NCI-H187 (cell line): ENCODE results near the gene IGSF9.
"Not testable (repeated sequence)": the region's sequence is repeated elsewhere in the genome, so short reads cannot be mapped to it uniquely, and the experiment has no call there.

ENCODE experiments used
- DNase-seq, 2 experiments: peaks; one replicate each; lab custom pipeline; 2025; lab: John Stamatoyannopoulos, UW

IGSF9 gene

DNA sequence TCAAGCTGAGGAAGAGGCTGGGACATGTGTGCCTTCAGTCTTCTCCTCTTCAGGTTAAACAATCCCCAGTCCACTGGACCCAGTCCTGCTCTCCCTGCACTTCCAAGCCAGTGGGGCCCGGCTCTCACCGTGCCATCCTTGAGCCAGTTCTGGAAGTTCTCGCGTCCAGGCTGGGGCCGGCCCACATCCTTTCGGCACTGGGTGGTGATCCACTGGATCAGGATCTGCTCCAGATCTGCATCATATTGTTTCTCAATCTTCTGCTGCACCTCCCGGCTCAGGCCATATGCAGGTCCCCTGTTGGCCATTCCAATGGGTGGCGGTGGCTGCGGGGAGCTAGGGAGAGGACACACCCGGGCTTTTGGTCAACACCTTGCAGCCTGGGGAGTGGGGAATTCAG lies 25.2 kb downstream of the IGSF9 start:
- no peak for DNase-seq

DNA sequence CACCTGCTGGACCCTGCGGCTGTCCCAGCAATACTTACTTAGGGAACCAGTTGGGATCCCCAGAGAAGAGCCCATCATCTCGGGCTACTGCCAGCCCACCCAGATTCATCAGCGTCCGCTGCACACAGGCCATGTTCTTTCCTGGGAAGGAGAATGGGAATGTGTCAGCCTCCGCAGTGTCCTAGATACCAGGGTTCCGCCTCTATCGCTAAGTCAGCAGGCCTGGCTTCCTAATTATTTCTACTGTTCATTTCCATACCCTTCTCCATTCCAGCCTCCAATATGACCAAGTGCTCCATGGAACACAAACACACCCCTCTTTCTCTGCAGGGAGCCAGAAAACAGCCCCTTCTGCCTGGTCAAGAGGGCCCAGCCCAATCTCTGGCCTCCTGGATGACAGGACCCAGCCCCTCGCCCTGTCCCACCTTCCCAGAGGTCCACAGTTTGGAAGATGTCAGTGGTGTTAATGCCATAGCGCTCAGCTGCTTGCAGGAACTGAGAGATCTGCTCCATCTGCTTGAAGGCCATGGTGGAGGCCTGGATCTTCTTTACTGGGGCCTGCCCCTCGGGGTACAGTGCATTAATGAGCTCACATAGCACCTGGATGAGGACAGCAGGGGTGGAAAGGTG lies 26.1 kb downstream of the IGSF9 start:
- DNase-seq: no peak

DNA sequence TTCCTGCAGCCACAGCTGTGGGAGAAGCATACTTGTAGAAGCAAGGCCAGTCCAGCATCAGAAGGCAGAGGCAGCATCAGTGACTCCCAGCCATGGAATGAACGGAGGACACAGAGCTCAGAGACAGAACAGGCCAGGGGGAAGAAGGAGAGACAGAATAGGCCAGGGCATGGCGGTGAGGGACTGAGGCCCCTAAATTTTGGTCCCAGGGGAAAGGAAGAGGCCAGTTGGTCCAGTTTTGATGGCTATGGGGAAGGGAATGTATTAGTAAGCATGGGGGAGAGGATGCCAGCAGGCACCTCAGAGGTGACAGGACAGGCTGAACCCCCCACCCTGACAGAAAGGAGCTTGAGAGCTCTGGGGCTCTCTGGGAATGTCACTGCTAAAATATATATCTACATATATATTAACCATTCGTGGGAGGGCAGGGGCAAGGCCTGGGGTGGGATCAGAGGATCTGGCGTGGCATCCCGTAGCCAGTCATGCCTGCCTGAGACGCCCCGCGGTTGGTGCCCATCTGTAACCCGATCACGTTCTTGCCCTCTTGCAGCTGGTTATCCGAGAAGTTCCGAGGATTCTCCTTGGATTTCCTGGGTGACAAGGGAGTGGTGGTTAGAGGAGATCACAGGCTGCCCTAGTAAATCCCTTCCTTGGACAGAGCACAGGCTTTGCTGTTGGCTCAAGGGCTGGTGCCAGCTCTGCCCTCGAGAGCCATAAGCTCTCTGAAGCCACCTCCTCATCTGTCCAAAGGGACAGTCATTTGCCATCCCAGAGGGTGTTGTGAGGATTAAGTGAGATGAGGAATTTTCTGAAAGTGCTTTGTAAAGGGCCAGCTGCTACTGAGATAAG lies 26.8 kb downstream of the IGSF9 start:
- DNase-seq: no peak

DNA sequence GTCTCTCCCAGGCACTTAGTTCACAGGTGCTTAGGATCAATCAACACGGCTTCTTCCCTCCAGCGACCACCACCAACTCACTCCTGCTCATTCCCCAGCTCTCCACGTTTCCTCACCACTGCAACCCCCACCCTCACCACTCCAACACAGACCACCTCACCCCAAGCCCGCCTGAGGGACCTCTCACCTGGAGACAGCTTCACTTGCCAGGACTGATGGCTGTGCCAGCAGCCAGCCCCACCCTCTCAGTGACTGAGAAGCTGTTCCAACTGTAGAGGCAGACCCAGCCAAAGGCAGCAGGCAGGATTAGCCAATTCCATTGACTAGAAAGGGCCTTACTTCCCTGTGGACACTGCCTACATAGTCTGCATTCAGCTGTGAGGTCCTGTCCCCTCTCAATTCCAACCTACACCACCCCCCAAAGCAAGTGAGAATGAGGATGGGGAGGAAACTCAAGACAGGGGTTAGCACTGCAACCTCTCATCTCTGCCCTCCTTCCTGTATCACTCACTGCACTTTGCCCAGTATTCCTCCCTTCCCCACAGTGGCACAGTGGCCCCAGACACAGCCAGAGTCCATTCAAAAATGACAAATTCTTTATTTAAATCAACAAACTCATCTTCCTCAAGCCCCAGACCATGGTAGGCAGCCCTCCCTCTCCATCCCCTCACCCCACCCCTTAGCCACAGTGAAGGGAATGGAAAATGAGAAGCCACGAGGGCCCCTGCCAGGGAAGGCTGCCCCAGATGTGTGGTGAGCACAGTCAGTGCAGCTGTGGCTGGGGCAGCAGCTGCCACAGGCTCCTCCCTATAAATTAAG lies 27.7 kb downstream of the IGSF9 start:
- DNase-seq: no peak

DNA sequence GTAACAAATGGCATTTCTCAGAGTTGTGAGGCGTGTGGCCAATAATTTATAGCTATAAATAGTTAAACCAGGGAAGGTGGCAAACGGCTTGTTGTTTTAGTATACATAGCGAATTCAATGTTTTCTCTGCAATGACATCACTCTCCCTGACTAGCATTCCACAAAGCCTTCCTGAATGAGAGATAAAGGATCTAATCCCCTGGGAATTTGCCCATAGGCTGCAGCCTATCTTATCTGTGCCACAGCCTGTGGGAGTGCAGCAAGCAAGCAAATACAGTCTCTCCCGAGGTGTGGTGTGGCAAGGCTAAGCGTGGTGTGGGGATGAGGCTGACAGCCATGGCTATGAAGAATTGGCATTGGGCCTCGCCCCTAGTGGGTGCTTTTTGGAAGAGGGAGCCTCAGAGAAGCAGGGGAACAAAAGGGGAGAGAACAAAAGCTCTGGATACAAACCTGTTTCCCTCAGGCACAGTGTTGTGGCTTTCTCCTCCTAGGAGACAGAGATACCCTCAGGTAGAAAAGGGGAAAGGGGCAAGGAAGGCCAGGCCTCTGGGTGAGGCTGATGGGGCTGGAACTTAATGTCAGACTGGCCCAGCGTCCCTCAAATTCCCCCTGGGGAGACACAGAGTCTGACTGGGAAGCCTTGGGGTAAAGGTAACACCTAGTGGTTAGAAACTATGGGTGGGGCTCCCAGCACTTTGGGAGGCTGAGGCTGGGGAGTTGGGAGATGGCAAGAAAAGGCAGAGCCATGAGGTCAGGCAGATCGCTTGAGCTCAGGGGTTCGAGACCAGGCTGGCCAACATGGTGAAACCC lies 29.0 kb downstream of the IGSF9 start:
- DNase-seq: peak in 1 of 2 experiments; percentile 31

DNA sequence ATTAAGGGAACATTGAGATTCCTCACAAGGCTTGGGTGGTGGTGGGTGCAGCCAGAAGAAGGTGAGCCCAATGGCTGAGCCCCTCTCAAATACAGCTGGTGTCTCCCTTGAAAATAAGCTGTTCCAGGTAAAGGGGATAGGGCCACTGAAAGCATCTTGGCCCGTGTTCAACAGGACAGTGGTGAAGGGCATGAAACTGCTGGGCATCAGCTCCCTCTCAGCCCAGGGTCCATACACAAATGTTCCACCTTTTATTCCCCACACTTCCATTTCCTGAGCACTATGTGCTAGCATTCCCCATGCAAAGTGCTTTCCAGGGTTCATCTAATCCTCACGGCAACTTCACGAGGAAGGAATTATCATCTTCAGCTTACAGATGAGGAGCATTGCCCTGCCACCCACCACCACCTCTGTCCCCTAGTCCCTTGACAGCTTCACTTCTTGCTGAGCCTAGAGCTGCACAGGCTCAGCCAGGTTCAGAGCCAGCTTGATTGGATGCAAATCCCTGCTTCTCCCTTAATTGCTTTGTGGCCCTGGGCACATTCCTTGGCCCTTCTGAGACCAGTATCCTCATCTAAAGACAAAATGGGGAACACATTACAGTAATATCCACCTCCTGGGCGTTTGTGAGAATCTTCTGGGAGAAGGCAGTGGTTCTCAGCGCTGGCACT lies 29.7 kb downstream of the IGSF9 start:
- DNase-seq: no peak

DNA sequence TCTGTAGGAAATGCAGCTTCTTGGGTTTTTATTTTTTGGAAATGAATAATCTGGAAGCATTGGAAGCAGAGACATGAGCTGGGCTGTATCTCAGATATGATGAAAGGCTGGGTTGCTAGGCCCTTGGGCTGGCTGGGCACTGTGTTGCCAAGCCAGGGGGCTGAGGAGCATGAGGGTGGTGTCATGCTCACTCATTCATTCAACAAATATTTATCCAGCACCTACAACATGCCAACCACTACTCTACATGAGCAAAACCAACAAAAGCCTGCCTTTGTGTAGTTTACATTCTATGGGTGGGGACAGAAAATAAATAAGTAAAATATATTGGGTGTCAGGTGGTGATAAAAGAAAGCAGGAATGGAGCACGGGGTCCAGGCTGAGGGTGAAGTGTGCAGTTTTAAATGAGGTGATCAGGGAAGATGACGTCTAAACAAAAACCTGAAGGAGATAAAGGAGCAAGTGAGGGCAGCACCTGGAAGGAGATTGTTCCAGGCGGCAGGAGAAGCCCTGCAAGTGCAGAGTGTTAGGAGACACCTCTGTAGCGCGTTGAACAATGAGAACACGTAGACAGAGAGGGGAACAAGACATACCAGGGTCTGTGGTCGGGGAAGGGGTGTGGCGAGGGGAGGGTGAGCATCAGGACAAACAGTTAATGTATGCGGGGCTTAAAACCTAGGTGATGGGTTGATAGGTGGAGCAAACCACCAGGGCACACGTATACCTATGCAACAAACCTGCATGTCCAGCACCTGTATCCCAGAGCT lies 31.0 kb downstream of the IGSF9 start:
- DNase-seq: no peak

DNA sequence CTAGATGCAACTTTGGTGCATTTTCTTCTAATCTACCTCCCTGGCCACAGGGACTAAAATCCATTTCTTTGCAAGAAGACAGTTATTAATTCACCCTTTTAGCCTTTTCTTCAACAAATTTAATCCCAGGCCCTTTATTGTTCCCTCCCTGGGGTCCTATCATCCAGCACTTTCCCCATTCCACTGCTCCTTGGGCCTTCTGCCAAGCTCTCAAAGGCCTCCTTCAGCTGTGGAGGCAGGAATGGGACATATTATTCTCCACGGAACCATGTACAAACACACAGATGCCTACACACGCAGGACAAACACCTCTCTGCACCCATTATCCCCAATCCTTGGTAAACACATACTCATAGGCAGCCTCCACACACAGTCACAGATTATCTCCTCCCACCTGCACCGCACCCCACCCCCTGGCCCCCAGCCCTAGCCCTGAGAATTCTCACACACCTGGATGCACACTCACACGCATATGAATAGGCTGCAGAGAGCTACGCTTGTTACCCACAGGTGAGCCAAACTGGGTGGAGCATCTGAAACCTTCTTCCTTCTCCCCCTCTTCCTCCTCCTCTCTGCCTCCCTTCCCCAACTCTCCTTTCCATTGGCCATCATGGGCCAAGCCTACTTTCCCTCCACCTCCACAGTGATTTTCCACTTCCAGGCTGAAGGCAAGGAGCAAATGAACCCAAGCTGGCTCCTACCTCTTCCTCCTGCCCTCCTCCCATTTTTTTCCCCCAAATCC lies 31.8 kb downstream of the IGSF9 start:
- no peak for DNase-seq

DNA sequence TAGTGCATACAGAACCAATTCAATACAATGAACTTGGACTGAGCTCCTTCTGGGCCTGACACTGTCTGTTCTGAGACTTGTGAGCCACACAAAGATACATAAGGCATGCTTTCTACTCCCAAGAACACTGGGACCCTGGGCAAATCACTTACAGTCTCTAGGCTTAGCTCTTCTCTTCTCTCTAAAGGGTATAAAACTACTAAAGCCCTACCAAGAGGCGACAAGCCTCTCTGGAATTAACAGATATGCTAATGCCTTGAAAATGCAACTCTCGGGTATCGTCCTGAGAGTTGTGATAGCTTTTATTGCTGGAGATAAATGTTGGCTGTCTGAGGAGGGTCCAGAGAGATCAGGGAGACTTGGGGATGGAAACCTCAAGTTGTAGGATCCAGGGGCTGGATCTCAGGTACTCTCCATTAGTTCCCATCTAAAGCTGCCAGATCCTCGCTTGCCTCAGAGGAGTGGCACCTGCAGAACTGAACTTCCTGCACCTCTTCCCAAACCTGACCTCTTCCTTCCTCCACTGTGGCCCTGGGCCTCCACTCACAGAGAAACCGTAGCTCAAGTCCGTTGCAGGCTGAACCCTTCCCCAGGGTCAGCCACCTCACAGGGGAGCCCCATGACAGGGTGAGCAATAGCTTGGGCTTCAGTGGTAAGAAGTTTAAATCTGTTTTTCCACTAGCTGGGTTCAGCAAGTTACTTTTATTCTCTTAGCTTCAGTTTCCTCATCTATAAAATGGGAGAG lies 33.9 kb downstream of the IGSF9 start:
- DNase-seq: no peak

DNA sequence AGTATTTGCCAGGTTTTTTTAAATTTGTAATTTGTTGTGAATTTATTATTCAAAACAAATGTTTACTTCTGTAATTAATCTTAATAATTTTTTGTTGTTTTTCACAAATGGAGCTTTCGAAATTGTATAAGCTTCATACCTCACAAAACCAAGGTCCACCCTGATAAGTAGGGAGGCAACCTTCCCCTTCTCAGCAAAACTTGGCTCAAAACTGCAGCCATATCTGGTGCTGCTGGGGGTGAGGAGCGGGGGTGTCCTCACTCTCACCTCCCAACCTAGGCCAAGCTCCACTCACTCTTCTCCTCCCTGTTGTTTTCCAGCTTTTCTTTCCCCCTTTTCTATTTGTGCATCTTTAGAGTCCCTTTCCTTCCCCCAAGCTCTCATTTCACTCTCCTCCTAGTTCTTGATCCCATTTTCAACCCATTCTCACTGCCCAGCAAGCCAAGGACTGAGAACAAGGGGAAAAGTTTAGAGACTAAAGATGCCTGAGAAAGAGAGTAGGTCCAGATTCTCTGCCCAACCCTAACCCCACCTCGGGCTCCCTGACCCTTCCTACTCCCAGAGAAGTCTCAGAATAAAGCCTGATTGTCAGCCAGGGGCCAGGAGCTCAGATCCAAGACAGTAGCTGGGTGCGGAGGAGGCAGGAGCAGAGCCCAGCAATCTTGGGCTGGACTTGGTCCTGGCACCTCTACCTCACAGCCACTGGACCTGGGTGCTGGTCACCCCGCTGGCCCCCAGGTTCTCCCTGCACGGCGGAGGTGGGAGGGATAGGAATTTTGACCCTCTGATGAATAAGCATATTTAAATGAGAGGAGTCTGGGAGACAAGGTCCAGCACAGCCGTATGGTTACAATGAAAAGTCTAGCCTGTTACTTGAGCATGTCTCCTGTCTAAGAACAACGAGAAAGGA lies 37.1 kb downstream of the IGSF9 start:
- DNase-seq: no peak

DNA sequence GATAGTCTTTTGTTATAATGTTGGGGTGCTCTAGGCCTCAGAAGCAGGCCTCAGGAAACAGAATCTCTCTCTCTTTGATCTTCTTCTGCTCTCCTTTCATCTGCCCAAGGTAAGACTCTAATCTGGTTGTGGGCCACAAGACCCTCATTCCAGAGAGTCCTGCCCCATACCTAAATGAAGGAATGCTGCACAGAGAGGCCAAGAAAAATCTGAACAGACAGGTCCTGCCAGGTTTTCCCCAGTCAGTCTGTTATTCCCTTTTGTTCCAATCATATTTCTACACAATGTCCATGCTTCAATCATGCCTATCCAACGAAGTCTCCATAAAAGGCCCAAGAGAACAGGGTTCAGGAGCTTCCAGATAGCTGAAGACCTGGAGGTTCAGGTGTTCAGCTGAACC lies 38.5 kb downstream of the IGSF9 start:
- no peak for DNase-seq

DNA sequence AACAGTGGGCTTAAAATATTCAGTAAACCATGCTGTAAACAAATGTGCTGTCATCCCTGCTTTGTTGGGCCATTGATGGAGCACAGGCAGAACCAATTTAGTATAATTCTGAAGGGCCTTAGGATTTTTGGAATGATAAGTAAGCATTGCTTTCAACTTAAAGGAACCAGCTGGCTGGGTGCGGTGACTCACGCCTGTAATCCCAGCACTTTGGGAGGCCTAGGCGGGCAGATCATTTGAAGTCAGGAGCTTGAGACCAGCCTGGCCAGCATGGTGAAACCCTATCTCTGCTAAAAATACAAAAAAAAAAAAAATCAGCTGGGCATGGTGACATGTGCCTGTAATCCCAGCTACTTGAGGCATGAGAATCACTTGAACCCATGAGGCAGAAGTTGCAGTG lies 41.4 kb downstream of the IGSF9 start:
- DNase-seq: not testable (repeated sequence)

DNA sequence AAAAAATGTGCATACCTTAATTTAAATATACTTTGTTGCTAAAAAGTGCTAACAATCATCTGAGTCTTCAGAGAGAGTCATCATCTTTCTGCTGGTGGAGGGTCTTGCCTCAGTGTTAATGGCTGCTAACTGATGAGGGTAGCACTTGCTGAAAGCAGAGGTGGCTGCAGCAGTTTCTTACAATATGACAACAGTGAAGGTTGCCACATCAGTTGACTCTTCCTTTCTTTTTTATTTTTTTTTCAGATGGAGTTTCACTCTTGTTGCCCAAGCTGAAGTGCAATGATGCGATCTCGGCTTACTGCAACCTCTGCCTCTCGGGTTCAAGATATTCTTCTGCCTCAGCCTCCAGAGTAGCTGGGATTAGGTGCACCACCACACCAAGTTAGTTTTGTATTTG lies 42.9 kb downstream of the IGSF9 start:
- DNase-seq: no peak

DNA sequence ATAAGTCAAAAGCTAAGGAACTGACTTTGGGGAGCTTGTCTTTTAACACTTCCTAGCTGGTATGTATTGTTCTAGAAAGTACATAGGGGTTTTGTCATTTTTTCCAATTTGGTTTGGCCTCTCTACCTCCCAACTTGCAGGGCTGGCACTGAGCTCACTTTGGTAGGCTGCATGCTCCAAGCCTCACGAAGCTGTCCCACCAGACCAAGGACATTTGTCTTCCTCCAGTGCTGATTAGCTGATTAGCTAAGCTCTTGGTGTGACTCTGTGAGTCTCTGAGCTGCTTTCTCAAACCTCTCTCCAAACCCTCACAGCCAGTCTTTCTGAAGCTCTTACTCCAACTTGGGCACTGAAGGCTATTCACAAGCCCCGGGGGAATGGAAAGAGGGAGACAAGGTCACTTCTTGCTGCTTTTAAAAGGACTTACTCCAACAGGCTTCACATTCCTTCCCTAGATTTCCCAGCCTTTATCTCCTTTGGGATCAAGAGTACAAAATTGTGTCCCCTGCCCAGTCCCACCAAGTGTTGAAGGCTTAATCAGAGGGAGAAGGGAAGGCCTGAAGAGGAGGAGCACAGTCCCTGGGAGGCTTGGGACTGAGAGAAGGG lies 44.6 kb downstream of the IGSF9 start:
- no peak for DNase-seq

DNA sequence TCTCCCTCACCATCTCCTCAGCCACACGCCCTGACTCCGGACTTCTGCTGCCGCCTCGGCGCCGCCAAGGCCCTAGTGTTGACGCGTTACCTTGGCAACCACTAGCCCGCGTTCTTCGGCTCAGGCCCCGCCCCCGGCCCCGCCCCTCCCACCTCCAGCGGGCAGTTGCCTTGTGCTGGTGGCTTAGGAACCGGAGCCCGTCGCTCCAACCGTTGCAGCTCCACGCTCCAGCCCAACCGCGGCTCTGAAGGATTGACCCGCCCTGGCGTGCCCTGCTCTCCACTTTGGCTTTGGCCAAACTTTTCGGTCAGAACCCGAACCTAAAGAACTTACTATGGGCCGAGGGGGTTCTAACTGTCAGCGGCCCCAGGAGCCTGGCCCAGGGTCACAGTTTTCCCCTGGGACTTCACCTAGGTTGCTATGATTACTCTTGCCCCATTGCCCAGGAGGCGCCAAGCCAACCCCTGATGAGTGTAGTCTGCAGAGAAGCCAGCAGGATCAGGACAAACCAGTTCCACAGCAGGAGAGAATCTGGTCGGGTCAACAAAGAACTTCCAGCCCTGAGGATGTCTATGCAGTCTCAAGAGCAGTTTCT lies 45.2 kb downstream of the IGSF9 start, which contains the start of gene CFAP45:
Gene CFAP45, minus strand, starts transcription at position 80 of the 595 bp plus-strand sequence. Its CDS starts 67 bp downstream, at position 13.
- DNase-seq: peak; percentile 89 to 96

DNA sequence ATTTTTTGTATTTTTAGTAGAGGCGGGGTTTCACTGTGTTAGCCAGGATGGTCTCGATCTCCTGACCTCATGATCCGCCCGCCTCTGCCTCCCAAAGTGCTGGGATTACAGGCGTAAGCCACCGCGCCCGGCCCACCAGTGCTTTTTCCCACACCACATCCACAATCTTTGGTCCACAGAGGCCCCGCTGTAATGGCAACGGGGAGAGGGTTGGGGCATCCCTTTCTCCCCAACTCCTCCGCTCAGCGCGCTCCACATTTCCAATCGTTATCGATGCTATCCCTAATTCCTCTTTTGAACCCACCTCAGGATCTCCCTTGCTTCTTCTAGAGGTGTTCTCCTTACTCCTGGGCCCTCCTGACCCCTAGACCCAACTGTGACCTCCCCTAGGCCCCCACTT lies 45.8 kb downstream of the IGSF9 start:
- not testable (repeated sequence) for DNase-seq

DNA sequence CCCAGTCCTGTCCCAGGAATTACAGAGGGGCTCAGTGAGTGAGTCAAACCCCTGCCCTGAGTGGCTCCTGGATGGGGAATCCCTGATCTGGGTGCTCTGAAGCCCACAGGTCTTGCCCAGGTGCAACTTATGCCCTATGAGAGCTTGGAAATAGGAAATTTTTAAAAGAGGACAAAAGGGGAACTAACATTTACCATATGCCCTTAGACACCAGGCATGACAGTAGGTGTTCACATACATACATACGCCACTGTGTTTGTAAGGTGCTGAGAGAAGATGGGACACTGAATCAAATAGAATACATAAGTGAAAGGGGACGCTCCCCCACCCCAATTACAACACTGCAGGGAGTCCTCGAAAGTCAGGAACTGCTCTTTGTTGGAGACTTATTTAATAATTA lies 46.9 kb downstream of the IGSF9 start:
- no peak for DNase-seq
